ENCODE measurements around the gene ESPN.

DNA sequence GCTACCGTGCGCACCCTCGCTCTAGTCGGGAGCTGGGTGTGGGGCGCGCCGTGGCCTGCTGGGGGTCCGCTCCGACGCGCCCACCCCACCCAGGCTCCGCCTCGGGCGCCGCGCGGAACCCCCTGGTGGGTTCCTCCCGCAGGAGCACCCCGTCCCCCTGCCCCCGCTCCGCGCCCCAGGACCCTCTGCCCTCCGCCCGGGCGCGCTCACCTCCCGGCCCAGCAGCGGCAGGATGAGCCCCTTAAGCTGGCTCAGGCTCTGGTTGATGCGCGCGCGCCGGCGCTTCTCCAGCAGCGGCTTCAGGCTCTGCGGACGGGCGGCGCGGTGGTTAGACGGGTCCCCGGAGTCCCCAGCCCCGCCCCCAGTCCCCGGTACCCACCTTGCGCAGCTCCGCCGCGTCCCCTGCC, 5.2 kb upstream of the ESPN start:
- no peak for TF ChIP-seq SP1 (IDR thresholded peaks at IDR 0.05; ENCODE audit: low read depth, low read length)
- TF ChIP-seq, protein P1, sequence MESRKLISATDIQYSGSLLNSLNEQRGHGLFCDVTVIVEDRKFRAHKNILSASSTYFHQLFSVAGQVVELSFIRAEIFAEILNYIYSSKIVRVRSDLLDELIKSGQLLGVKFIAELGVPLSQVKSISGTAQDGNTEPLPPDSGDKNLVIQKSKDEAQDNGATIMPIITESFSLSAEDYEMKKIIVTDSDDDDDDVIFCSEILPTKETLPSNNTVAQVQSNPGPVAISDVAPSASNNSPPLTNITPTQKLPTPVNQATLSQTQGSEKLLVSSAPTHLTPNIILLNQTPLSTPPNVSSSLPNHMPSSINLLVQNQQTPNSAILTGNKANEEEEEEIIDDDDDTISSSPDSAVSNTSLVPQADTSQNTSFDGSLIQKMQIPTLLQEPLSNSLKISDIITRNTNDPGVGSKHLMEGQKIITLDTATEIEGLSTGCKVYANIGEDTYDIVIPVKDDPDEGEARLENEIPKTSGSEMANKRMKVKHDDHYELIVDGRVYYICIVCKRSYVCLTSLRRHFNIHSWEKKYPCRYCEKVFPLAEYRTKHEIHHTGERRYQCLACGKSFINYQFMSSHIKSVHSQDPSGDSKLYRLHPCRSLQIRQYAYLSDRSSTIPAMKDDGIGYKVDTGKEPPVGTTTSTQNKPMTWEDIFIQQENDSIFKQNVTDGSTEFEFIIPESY (IDR thresholded peaks at IDR 0.05), result no peak
- TF ChIP-seq, protein P2, sequence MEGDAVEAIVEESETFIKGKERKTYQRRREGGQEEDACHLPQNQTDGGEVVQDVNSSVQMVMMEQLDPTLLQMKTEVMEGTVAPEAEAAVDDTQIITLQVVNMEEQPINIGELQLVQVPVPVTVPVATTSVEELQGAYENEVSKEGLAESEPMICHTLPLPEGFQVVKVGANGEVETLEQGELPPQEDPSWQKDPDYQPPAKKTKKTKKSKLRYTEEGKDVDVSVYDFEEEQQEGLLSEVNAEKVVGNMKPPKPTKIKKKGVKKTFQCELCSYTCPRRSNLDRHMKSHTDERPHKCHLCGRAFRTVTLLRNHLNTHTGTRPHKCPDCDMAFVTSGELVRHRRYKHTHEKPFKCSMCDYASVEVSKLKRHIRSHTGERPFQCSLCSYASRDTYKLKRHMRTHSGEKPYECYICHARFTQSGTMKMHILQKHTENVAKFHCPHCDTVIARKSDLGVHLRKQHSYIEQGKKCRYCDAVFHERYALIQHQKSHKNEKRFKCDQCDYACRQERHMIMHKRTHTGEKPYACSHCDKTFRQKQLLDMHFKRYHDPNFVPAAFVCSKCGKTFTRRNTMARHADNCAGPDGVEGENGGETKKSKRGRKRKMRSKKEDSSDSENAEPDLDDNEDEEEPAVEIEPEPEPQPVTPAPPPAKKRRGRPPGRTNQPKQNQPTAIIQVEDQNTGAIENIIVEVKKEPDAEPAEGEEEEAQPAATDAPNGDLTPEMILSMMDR (IDR thresholded peaks at IDR 0.05 in 2 of 3, conservative IDR thresholded peaks at IDR 0.05 in 1 of 3; ENCODE audit: control insufficient read depth in 2 of 3, extremely low read depth in 1 of 3, insufficient read depth in 1 of 3, low read depth in 3 of 3, low read length in 3 of 3), result no peak

Measured in GM12878 (cell line).